HuH-7 (cell line): ENCODE measurements around the gene PNPLA7.
"Not testable (repeated sequence)": the region's sequence is repeated elsewhere in the genome, so short reads cannot be mapped to it uniquely, and the experiment has no call there.

Source experiments
- DNase-seq: peaks from one replicate; pipeline ENCODE4 v3.0.0; 2011; ENCODE audit warnings: low spot score

The PNPLA7 gene

GRCh38 chr9:137575364-137575715 is 25.1 kb upstream of the PNPLA7 start:
- DNase-seq, result no peak

- DNase-seq, result no peak
These were observed 24.0 kb upstream of the PNPLA7 start for GRCh38 chr9:137574192-137574591.

- DNase-seq, result no peak
These were observed 20.4 kb upstream of the PNPLA7 start for GRCh38 chr9:137570566-137570965.

GRCh38 chr9:137569609-137570203 is 19.5 kb upstream of the PNPLA7 start:
- no peak for DNase-seq

- not testable (repeated sequence) for DNase-seq
These were observed 18.2 kb upstream of the PNPLA7 start for GRCh38 chr9:137568445-137568844.

GRCh38 chr9:137564817-137565411 is 14.7 kb upstream of the PNPLA7 start:
- no peak for DNase-seq

GRCh38 chr9:137564134-137564533 is 13.9 kb upstream of the PNPLA7 start:
- DNase-seq, result no peak

- no peak for DNase-seq
These were observed 7.9 kb upstream of the PNPLA7 start for GRCh38 chr9:137558127-137558526.

- no peak for DNase-seq
These were observed 6.1 kb upstream of the PNPLA7 start for GRCh38 chr9:137556069-137556838.

- no peak for DNase-seq
These were observed 5.0 kb upstream of the PNPLA7 start for GRCh38 chr9:137555179-137555578.

GRCh38 chr9:137554349-137554748 is 4.1 kb upstream of the PNPLA7 start:
- no peak for DNase-seq

- not testable (repeated sequence) for DNase-seq
These were observed 3.5 kb upstream of the PNPLA7 start for GRCh38 chr9:137553654-137554053.

- peak; percentile 43 for DNase-seq
These were observed 2.0 kb upstream of the PNPLA7 start for GRCh38 chr9:137552022-137552768.

GRCh38 chr9:137551264-137552021 is 1.2 kb upstream of the PNPLA7 start, which contains the start of gene MRPL41:
Gene MRPL41 (plus strand): TSS chr9:137551879. CDS start chr9:137552082, 203 bp downstream.
- DNase-seq, result peak; percentile 99

GRCh38 chr9:137550958-137551263 is 709 bp upstream of the PNPLA7 start:
- DNase-seq, result not testable (repeated sequence)

- no peak for DNase-seq
These were observed 2.3 kb downstream of the PNPLA7 start for GRCh38 chr9:137547687-137548543.

GRCh38 chr9:137545123-137545522 is 5.1 kb downstream of the PNPLA7 start:
- DNase-seq, result no peak

- no peak for DNase-seq
These were observed 5.9 kb downstream of the PNPLA7 start for GRCh38 chr9:137544176-137544760.

GRCh38 chr9:137543237-137543963 is 6.8 kb downstream of the PNPLA7 start:
- no peak for DNase-seq

- DNase-seq, result no peak
These were observed 7.7 kb downstream of the PNPLA7 start for GRCh38 chr9:137542486-137542885.
